T-helper 2 cell (primary cell): ENCODE results near the gene ZBED1.

ENCODE experiments used
- DNase-seq, 5 experiments: peaks; one replicate each; pipeline versions ENCODE4 v3.0.0 to v3.0.0-alpha.2; 2012 to 2022

ZBED1 gene

DNA sequence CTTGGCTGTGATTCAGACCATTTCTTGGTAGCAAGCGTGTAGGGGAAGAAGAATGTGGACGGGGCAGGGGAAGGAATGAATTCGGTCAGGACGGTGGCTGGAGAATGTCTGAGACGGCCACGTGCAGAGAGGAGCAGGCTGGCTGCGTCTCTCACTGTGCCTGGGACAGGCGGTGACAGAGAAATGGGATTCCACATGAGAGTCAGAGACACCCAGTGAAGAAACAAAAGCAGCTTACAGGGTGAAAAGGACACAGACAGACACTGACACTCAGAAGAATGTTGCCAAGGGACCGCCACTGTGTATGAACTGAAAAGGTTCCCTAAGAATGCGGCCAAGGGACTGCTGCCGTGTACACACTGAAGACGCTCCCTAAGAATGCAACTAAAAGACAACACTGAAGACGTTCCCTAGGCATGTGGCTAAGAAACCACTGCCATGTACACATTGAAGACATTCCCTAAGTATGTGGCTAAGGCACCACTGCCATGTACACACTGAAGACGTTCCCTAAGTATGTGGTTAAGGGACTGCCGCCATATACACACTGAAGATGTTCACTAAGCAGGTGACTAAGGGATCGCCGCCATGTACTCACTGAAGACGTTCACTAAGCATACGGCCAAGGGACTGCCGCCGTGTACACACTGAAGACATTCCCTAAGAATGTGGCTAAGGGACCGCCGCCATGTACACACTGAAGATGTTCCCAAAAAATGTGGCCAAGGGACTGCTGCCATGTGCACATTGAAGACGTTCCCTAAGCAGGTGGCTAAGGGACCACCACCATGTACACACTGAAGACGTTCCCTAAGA is 49.1 kb downstream of the ZBED1 start:
- no peak for DNase-seq

DNA sequence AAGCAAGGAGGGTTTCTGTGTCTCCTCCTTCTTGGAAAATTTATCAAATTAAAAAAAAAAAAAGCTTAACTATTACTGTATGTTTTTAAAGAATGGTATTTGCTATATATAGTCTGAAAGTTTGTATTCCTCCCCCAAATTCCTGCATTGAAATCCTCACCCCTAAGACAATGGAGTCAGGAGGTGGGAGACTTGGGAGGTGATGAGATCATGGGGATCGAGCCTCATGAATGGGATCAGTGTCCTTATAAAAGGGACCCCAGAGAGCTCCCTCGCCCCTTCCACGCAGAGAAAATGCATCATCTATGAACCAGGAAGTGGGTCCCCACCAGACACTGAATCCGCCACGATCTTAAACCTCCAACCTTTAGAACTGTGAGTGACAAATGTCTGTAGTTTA is 50.1 kb downstream of the ZBED1 start:
- no peak for DNase-seq

DNA sequence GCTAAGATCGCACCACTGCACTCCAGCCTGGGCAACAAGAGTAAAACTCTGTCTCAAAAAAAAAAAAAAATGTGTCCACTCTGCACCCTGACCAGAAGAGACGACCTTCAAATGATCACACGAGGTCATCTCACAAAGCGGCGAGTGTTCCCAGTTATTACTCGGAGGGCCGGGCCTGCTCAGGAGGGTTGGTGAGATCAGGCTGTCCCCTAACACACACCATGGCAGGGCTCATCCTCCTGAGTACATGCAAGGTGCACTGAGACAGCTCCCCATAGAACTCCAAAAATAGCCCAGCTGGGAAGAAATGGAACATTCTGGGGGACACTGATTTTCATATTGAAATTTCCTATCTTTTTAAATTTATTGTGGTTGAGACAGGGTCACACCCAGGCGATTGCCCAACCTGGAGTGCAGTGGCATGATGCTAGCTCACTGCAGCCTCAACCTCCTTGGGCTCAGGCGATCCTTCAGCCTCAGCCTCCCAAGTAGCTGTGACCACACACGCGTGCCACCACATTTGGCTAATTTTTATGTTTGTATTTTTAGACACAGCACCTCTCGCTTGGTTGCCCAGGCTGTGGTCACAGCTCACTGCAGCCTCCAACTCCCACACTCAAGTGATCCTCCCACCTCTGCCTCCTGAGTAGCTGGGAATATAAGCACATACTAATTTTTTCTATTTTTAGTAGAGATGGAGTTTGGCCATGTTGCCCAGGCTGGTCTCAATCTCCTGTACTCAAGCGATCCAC is 51.5 kb downstream of the ZBED1 start:
- DNase-seq: no peak

DNA sequence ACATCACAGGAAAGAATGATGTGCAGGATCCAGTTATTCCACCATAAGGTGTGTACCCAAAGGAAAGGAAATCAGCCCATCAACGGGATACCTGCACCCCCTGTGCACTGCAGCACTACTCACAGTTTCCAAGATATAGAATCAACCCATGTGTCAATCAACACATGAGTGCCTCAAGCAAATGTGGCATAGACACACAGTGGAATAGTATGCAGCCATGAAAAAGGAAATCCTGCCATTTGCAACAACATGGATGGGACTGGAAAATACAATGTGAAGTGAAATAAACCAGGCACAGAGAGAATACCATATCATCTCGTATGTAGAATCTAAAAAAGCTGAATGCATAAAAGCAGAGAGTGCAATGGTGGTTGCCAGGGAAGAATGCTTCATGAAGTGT is 53.3 kb downstream of the ZBED1 start:
- no peak for DNase-seq

DNA sequence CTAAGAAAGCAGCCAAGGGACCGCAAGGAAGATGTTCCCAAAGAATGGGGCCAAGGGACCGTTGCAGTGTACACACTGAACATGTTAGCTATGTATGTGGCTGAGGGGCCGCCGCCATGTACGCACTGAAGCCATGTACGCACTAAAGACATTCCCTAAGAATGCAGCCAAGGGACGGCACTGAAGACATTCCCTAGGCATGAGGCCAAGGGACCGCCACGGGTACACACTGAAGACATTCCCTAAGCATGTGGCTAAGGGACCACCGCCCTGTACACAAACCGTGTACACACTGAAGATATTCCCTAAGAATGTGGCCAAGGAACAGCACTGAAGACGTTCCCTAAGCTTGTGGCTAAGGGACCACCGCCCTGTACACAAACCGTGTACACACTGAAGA is 54.0 kb downstream of the ZBED1 start:
- no peak for DNase-seq

DNA sequence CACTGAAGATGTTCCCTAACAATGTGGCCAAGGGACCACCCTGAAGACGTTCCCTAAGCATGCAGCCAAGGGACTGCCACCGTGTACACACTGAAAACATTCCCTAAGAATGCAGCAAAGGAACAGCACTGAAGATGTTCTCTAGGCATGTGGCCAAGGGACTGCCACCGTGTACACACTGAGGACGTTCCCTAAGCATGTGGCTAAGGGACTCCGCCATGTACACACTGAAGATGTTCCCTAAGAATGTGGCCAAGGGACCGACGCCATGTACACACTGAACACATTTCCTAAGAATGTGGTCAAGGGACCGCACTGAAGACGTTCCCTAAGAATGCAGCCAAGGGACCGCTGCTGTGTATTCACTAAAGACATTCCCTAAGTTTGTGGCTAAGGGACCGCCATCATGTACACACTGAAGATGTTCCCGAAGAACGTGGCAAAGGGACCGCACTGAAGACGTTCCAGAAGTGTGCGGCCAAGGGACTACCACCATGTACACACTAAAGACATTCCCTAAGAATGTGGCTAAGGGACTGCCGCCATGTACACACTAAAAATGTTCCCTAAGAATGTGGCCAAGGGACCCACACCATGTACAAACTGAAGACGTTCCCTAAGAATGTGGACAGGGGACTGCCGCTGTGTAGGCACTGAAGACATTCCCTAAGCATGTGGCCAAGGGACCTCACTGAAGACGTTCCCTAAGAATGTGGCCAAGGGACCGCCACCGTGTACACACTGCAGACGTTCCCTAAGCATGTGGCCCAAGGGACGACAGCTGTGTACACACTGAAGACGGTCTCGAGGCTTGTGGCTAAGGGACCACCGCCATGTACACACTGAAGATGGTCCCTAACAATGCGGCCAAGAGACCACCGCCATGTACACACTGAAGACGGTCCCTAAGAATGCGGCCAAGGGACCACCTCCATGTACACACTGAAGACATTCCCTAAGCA is 54.8 kb downstream of the ZBED1 start:
- DNase-seq: no peak

DNA sequence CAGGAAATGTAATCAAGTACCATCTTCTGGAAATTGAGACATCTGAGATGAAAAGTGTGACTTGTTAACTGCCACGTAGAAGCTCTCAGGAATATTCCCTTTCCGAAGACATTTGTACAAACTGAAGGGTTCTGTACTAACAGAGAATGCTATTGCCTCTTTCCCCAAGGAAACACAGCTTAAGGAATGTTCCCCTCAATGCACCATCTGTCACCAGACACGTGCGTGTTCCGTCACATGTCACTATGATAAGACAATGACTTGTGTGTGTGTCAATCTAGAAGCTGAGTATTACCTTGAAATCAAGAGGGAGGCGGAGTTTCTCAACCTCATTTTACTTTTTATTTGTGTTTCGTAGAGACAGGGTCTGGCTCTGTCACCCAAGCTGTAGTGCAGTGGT is 58.1 kb downstream of the ZBED1 start:
- DNase-seq: no peak

DNA sequence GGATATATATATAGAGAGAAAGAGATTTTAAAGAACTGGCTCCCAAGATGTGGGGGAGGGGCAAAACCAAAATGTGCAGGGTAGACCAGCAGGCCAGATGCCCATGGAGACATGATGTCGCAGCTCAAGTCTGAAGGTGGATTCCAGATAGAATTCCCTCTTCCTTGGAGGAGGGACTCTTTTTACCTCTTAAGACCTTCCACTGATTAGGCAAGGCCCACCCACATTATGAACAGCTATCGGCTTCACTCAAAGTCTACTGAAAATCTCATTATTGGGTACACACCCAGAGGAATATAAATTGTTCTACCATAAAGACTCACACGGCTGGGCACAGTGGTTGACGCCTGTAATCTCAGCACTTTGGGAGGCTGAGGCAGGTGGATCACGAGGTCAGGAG is 59.3 kb downstream of the ZBED1 start:
- no peak for DNase-seq

DNA sequence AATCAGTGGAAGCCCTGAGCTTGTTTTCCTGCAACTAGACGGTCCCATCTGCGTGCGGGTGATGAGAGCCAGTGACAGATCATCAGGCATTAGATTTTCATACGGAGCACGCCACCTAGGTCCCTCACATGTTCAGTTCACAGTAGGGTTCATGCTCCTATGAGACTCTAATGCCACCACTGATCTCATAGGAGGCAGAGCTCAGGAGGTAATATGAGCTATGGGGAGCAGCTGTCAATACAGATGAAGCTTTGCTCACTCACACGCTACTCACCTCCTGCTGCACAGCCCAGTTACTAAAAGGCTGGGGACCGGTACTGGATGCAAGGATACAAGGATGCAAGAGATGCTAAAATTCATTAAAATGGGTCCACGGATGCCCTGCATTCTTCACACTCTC is 61.2 kb downstream of the ZBED1 start:
- DNase-seq: no peak
